Esophagus muscularis mucosa (tissue), 4 donors: Measurements from ENCODE around the gene THBS2.

Source experiments
- CTCF ChIP-seq, 3 experiments: fragments of 200-600 bp in 2 of 3; fragments of 450-650 bp in 1 of 3; sonication (generic) in 2 of 3; IDR thresholded peaks; one replicate each; pipeline ENCODE4 v1.5.1; 2017 to 2019; ENCODE audit warnings: antibody characterized with exemption in 3 of 3, mild to moderate bottlenecking in 2 of 3, moderate library complexity in 1 of 3
- EP300 ChIP-seq: sonication (generic); formaldehyde crosslinking; IDR thresholded peaks from one replicate; pipeline ENCODE4 v1.6.1; 2017; ENCODE audit warnings: antibody characterized with exemption
- POLR2A ChIP-seq: fragments of 450-650 bp; IDR thresholded peaks from one replicate; pipeline ENCODE4 v1.6.1; 2017; ENCODE audit warnings: antibody characterized with exemption, moderate library complexity, mild to moderate bottlenecking, low read depth
- POLR2AphosphoS5 ChIP-seq, 2 donors: sonication (generic); formaldehyde crosslinking; IDR thresholded peaks; one replicate each; pipeline ENCODE4 v1.6.1; 2017; ENCODE audit warnings: antibody characterized with exemption in 2 of 2

GRCh38 chr6:169185011-169185521 lies 68.6 kb downstream of the THBS2 start:
- TF ChIP-seq CTCF (IDR thresholded peaks at IDR 0.05): no peak
- TF ChIP-seq POLR2A: no peak
- TF ChIP-seq POLR2AphosphoS5 (IDR thresholded peaks at IDR 0.05): no peak
- no peak for TF ChIP-seq EP300
